Keratinocyte (primary cell): Measurements from ENCODE around the gene SLC8A3. TPM values are rescaled to one million over a fixed set of nuclear protein-coding genes. Genes with fewer than 3 reads are reported as not detected.

Experiments used
- DNase-seq: peaks from one replicate; pipeline ENCODE4 v3.0.0-alpha.2; 2011; ENCODE audit warnings: low read depth, missing footprints, low spot score
- FAIRE-seq: peaks from 2 replicates; lab custom pipeline; 2011; peaks lifted over from hg19 to GRCh38; lab: Jason Lieb, UNC
- H2AFZ ChIP-seq: 2 replicates; pipeline ENCODE4 v1.6.0; 2012; ENCODE audit warnings: low read length, control low read depth, inconsistent platforms; ENCODE audit not compliant: control insufficient read depth
- H3K27ac ChIP-seq: 2 replicates; pipeline ENCODE4 v1.5.1; 2011; ENCODE audit warnings: low read length; ENCODE audit not compliant: control insufficient read depth, insufficient read depth
- H3K27me3 ChIP-seq: 3 replicates; pipeline ENCODE4 v1.6.0; 2011; ENCODE audit warnings: low read length; ENCODE audit not compliant: control insufficient read depth, insufficient read depth; ENCODE audit errors: extremely low read depth
- H3K36me3 ChIP-seq, 2 experiments: 2 replicates in 1 of 2; 3 replicates in 1 of 2; pipeline ENCODE4 v1.5.1; 2011; ENCODE audit warnings: low read length in 2 of 2, mild to moderate bottlenecking in 1 of 2; ENCODE audit not compliant: control insufficient read depth in 2 of 2, insufficient read depth in 2 of 2; ENCODE audit errors: extremely low read depth in 1 of 2
- H3K4me1 ChIP-seq: 3 replicates; pipeline ENCODE4 v1.5.1; 2011; ENCODE audit warnings: low read length; ENCODE audit not compliant: control insufficient read depth, insufficient read depth; ENCODE audit errors: extremely low read depth
- H3K4me2 ChIP-seq: 3 replicates; pipeline ENCODE4 v1.6.0; 2011; ENCODE audit warnings: low read depth, low read length; ENCODE audit not compliant: control insufficient read depth, insufficient read depth; ENCODE audit errors: extremely low read depth
- H3K4me3 ChIP-seq, 3 experiments: fragments of 200-600 bp in 1 of 3; sonication (generic) in 1 of 3; 2 replicates in 2 of 3; 3 replicates in 1 of 3; pipeline ENCODE4 v1.5.1; 2011 to 2016; ENCODE audit warnings: low read length in 3 of 3, mild to moderate bottlenecking in 3 of 3, control low read depth in 2 of 3, inconsistent platforms in 1 of 3, low read depth in 1 of 3, mixed read lengths in 1 of 3, mixed run types in 1 of 3, moderate library complexity in 1 of 3; ENCODE audit not compliant: control insufficient read depth in 2 of 3, insufficient read depth in 2 of 3; ENCODE audit errors: extremely low read depth in 1 of 3
- H3K79me2 ChIP-seq: 2 replicates; pipeline ENCODE4 v1.6.0; 2012; ENCODE audit warnings: low read length; ENCODE audit not compliant: control insufficient read depth, insufficient read depth
- H3K9ac ChIP-seq: 3 replicates; pipeline ENCODE4 v1.6.0; 2011; ENCODE audit warnings: low read length; ENCODE audit not compliant: control insufficient read depth, insufficient read depth; ENCODE audit errors: extremely low read depth
- H3K9me1 ChIP-seq: 3 replicates; pipeline ENCODE4 v1.6.0; 2011; ENCODE audit warnings: low read length; ENCODE audit not compliant: control insufficient read depth, insufficient read depth; ENCODE audit errors: extremely low read depth
- H3K9me3 ChIP-seq: 2 replicates; pipeline ENCODE4 v1.5.1; 2012; ENCODE audit warnings: low read depth, low read length; ENCODE audit not compliant: control insufficient read depth
- H4K20me1 ChIP-seq: 3 replicates; pipeline ENCODE4 v1.6.0; 2011; ENCODE audit warnings: low read length; ENCODE audit not compliant: control insufficient read depth, insufficient read depth; ENCODE audit errors: extremely low read depth
- CTCF ChIP-seq, 3 experiments: IDR thresholded peaks in 1 of 3; conservative IDR thresholded peaks in 1 of 3; optimal IDR thresholded peaks in 1 of 3; 2 replicates in 2 of 3; 3 replicates in 1 of 3; pipeline versions ENCODE3 to v1.5.1; 2011; ENCODE audit warnings: low read length in 3 of 3, mild to moderate bottlenecking in 3 of 3, moderate library complexity in 2 of 3, control low read depth in 1 of 3, inconsistent platforms in 1 of 3; ENCODE audit not compliant: insufficient read depth in 2 of 3; ENCODE audit errors: extremely low read depth in 1 of 3
- EZH2 ChIP-seq: IDR thresholded peaks from one replicate; pipeline ENCODE4 v1.6.1; 2012; ENCODE audit warnings: inconsistent platforms, mild to moderate bottlenecking, low read length, moderate library complexity
- dilution Hi-C: fragments of 300-500 bp; cut with MboI; formaldehyde crosslinking; loops from one replicate; pipeline ENCODE4 v1.7.0; 2020; ENCODE audit warnings: low sequenced_read_pairs; ENCODE audit not compliant: extremely low pct_ligation_motif_present
- polyA plus RNA-seq, 5 experiments: library from polyadenylated mRNA; depleted of rRNA in 3 of 5; stranded (reverse) in 3 of 5; stranded (forward) in 1 of 5; unstranded in 1 of 5; fragments of >200 nt; gene quantifications; 1 replicate in 1 of 5; 2 replicates in 3 of 5; 3 replicates in 1 of 5; pipeline versions ENCODE4 v1.2.1 to v1.2.3, GENCODE V29; 2011 to 2012; ENCODE audit warnings: missing spikeins in 2 of 5, low read depth in 1 of 5, low replicate concordance in 1 of 5

SLC8A3 gene
- polyA plus RNA-seq, 1 donor (not counting 4 experiments of a cell fraction or from before 2014, with no cell fraction given), result not detected

- Histone ChIP-seq H3K36me3 (no peaks in the 10 kb centered on the region), H3K4me2 (no peak overlapping the region), H3K27ac (no peak overlapping the region), H3K9ac (no peak overlapping the region), H4K20me1 (no peaks in the 10 kb centered on the region), H3K27me3 (peaks cover 22% of the 10 kb centered on the region), H2AFZ (no peak overlapping the region), H3K79me2 (no peaks in the 10 kb centered on the region), H3K4me3 (no peak overlapping the region), H3K4me1 (no peaks in the 10 kb centered on the region), H3K9me3 (no peaks in the 10 kb centered on the region), H3K9me1 (no peaks in the 10 kb centered on the region)
- TF ChIP-seq CTCF (optimal IDR thresholded peaks at IDR 0.05 in 1 of 3, IDR thresholded peaks at IDR 0.05 in 1 of 3, conservative IDR thresholded peaks at IDR 0.05 in 1 of 3; ENCODE audit: extremely low read depth in 1 of 3, insufficient read depth in 2 of 3, low read length in 3 of 3) (no peak), EZH2 (no peak)
- FAIRE-seq (no peak), DNase-seq (no peak)
- dilution Hi-C loops, result no loop called here
These were observed 88.7 kb downstream of the SLC8A3 start for GRCh38 chr14:70100071-70100470.

DNA sequence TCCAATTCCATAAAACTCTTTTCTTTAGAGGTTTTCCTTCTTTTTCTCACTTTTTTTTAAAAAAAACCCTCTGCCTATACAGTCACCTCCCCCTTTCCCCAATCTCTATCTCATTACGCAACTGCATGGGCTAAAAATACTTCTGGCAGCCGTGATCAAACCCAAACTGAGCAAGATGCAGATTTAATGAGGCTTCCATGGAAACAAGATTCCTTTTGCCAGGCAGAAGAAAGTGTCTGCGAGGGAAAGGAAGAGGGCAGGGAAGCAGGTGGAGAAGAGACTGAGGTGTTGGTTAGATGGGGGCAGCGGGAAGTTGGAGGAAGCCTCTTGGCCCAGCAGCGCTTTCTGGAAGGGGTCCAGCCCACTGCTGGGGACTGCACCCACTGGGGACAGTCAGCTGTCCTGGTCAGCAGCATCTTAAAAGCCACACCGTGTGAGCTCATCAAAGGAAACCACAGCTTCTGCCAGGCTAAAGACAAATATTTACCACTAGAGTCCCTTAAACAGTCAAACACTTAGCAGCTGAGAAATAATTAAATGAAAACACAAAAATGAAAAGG lies 90.4 kb downstream of the SLC8A3 start:
- Histone ChIP-seq H3K27ac (no peak overlapping the region), H3K9me3 (no peaks in the 10 kb centered on the region), H3K4me1 (no peaks in the 10 kb centered on the region), H3K4me2 (no peak overlapping the region), H3K9me1 (no peaks in the 10 kb centered on the region), H3K9ac (no peak overlapping the region), H2AFZ (no peak overlapping the region), H3K79me2 (no peaks in the 10 kb centered on the region), H3K4me3 (no peak overlapping the region), H3K36me3 (no peaks in the 10 kb centered on the region), H3K27me3 (peaks cover 27% of the 10 kb centered on the region), H4K20me1 (no peaks in the 10 kb centered on the region)
- TF ChIP-seq CTCF (optimal IDR thresholded peaks at IDR 0.05 in 1 of 3, IDR thresholded peaks at IDR 0.05 in 1 of 3, conservative IDR thresholded peaks at IDR 0.05 in 1 of 3; ENCODE audit: extremely low read depth in 1 of 3, insufficient read depth in 2 of 3, low read length in 3 of 3), result no peak
- TF ChIP-seq EZH2, result no peak
- dilution Hi-C loops, result loop anchor here (25.0 kb wide), 1 partner anchor 214 kb away; no protein-coding TSS in a partner anchor
- FAIRE-seq (no peak), DNase-seq (no peak)
